SK-N-SH (cell line): ENCODE measurements around the gene KRT17.

ENCODE experiments used
- CTCF ChIP-seq: fragments of 200-600 bp; sonication (generic); IDR thresholded peaks from 2 replicates; pipeline ENCODE4 v1.6.1; 2017; ENCODE audit warnings: antibody characterized with exemption, mild to moderate bottlenecking, moderate library complexity
- FOSL2 ChIP-seq: IDR thresholded peaks from 2 replicates; pipeline ENCODE4 v1.4.0; 2012; ENCODE audit warnings: low read depth, mild to moderate bottlenecking, moderate library complexity, borderline replicate concordance
- FOXJ3 ChIP-seq: sonication (generic); formaldehyde crosslinking; IDR thresholded peaks from 2 replicates; pipeline ENCODE4 v1.5.1; 2020; ENCODE audit warnings: mild to moderate bottlenecking, missing genetic modification reagents
- MAX ChIP-seq: IDR thresholded peaks from 2 replicates; pipeline ENCODE4 v1.4.0; 2012; ENCODE audit warnings: low read depth
- MXI1 ChIP-seq: IDR thresholded peaks from 2 replicates; pipeline ENCODE4 v1.6.1; 2012; ENCODE audit warnings: mild to moderate bottlenecking, low read depth, low read length, improper control_type of control experiment
- POLR2AphosphoS5 ChIP-seq: IDR thresholded peaks from 2 replicates; pipeline ENCODE4 v1.6.1; 2012; ENCODE audit warnings: low read depth, low read length
- RAD21 ChIP-seq: IDR thresholded peaks from 2 replicates; pipeline ENCODE4 v1.6.1; 2012; ENCODE audit warnings: mild to moderate bottlenecking, low read length
- RXRA ChIP-seq: IDR thresholded peaks from 2 replicates; pipeline ENCODE4 v1.4.0; 2012; ENCODE audit warnings: low read depth, mild to moderate bottlenecking, borderline replicate concordance
- TAF1 ChIP-seq: IDR thresholded peaks from 2 replicates; pipeline ENCODE4 v1.6.1; 2012; ENCODE audit warnings: low read depth, mild to moderate bottlenecking, low read length, moderate library complexity, borderline replicate concordance
- USF1 ChIP-seq: IDR thresholded peaks from 2 replicates; pipeline ENCODE4 v1.4.0; 2012; ENCODE audit warnings: low read depth, borderline replicate concordance

- TF ChIP-seq MAX = no peak
- TF ChIP-seq CTCF = no peak
- no peak for TF ChIP-seq RXRA
- no peak for TF ChIP-seq MXI1
- no peak for TF ChIP-seq USF1
- TF ChIP-seq RAD21 = no peak
- no peak for TF ChIP-seq TAF1
- TF ChIP-seq POLR2AphosphoS5 = no peak
- TF ChIP-seq FOXJ3 (CRISPR knock-in tag) = no peak
- TF ChIP-seq FOSL2 = no peak
Measured at GRCh38 chr17:41629826-41630670, 5.7 kb upstream of the KRT17 start.
